IMR-90 (cell line): ENCODE data around the gene KRTAP5-5. TPM values are rescaled to one million over a fixed set of nuclear protein-coding genes. Genes with fewer than 3 reads are reported as not detected.

ENCODE experiments used
- ATAC-seq: fragments of 200-7000 bp; cut with Tn5 transposase; 2 replicates; pipeline ENCODE4 v1.9.1; 2020; ENCODE audit warnings: low read depth, mild to moderate bottlenecking, moderate library complexity
- BruUV-seq: library from RNA; stranded (reverse); fragments of 400-500 nt; replicated peaks from 2 replicates; lab custom pipeline; 2021; lab: Mats Ljungman, UMichigan
- CTCF ChIA-PET: fragments of 300-600 bp; formaldehyde crosslinking; extraction: SDS; loops from one replicate; lab custom pipeline; 2021; ENCODE audit warnings: antibody characterized with exemption; lab: Yijun Ruan, JAX
- POLR2A ChIA-PET: fragments of 300-600 bp; sonication (Branson Sonifier 250); formaldehyde crosslinking; loops from one replicate; lab custom pipeline; 2022; ENCODE audit warnings: antibody characterized with exemption; ENCODE audit not compliant: unreplicated experiment; lab: Charles Lee
- DNase-seq: peaks from one replicate; pipeline ENCODE4 v3.0.0; 2013
- H2AFZ ChIP-seq: replicated peaks from 2 replicates; pipeline ENCODE3; 2013; ENCODE audit warnings: low read length, mild to moderate bottlenecking; ENCODE audit not compliant: poor library complexity
- H2AK5ac ChIP-seq: 2 replicates; pipeline ENCODE4 v1.6.1; 2013; ENCODE audit warnings: low read depth, low read length, inconsistent platforms
- H2AK9ac ChIP-seq: replicated peaks from 2 replicates; pipeline ENCODE3; 2013; ENCODE audit warnings: mild to moderate bottlenecking, low read depth, low read length, moderate library complexity; ENCODE audit not compliant: poor library complexity
- H2BK120ac ChIP-seq: 2 replicates; pipeline ENCODE4 v1.6.1; 2013; ENCODE audit warnings: low read depth, low read length, inconsistent platforms
- H2BK15ac ChIP-seq: 3 replicates; pipeline ENCODE4 v1.6.1; 2013; ENCODE audit warnings: low read depth, low read length, inconsistent platforms
- H2BK20ac ChIP-seq: 2 replicates; pipeline ENCODE4 v1.6.1; 2013; ENCODE audit warnings: low read depth, mild to moderate bottlenecking, inconsistent platforms, low read length, moderate library complexity
- H2BK5ac ChIP-seq: 2 replicates; pipeline ENCODE4 v1.6.1; 2013; ENCODE audit warnings: mild to moderate bottlenecking, low read depth, low read length, inconsistent platforms; ENCODE audit not compliant: poor library complexity, severe bottlenecking
- H3K14ac ChIP-seq: replicated peaks from 2 replicates; pipeline ENCODE4 v1.6.1; 2013; ENCODE audit warnings: low read depth, low read length, inconsistent platforms
- H3K18ac ChIP-seq: 2 replicates; pipeline ENCODE4 v1.6.1; 2013; ENCODE audit warnings: low read depth, low read length, control low read depth
- H3K23ac ChIP-seq: 2 replicates; pipeline ENCODE4 v1.6.1; 2013; ENCODE audit warnings: low read depth, low read length, inconsistent platforms
- H3K27ac ChIP-seq: 2 replicates; pipeline ENCODE4 v1.5.1; 2013; ENCODE audit warnings: mild to moderate bottlenecking, control low read depth, low read length; ENCODE audit not compliant: insufficient read depth
- H3K27me3 ChIP-seq: 2 replicates; pipeline ENCODE4 v1.6.1; 2013; ENCODE audit warnings: low read length; ENCODE audit not compliant: control insufficient read depth, insufficient read depth
- H3K36me3 ChIP-seq: 2 replicates; pipeline ENCODE4 v1.6.1; 2013; ENCODE audit warnings: low read length, mixed read lengths; ENCODE audit not compliant: control insufficient read depth, insufficient read depth
- H3K4ac ChIP-seq: 2 replicates; pipeline ENCODE4 v1.6.1; 2013; ENCODE audit warnings: low read depth, low read length, inconsistent platforms
- H3K4me1 ChIP-seq: 2 replicates; pipeline ENCODE4 v1.6.1; 2013; ENCODE audit warnings: low read length, mixed read lengths; ENCODE audit not compliant: control insufficient read depth, insufficient read depth
- H3K4me2 ChIP-seq: 2 replicates; pipeline ENCODE4 v1.6.1; 2013; ENCODE audit warnings: low read depth, mild to moderate bottlenecking, control low read depth, low read length, moderate library complexity
- H3K4me3 ChIP-seq: 2 replicates; pipeline ENCODE4 v1.5.1; 2013; ENCODE audit warnings: low read depth, mild to moderate bottlenecking, control low read depth, low read length, moderate library complexity; ENCODE audit not compliant: insufficient read depth
- H3K56ac ChIP-seq: 2 replicates; pipeline ENCODE4 v1.6.1; 2013; ENCODE audit warnings: low read length, inconsistent platforms; ENCODE audit not compliant: insufficient read depth; ENCODE audit errors: extremely low read depth
- H3K79me1 ChIP-seq, 2 experiments: 2 replicates each; pipeline ENCODE4 v1.6.1; 2013; ENCODE audit warnings: low read length in 2 of 2, inconsistent platforms in 1 of 2, low read depth in 1 of 2
- H3K9ac ChIP-seq: 2 replicates; pipeline ENCODE4 v1.6.1; 2013; ENCODE audit warnings: low read depth, low read length, control low read depth
- H3K9me1 ChIP-seq: 2 replicates; pipeline ENCODE4 v1.6.1; 2013; ENCODE audit warnings: low read length, inconsistent platforms; ENCODE audit not compliant: insufficient read depth
- H3K9me3 ChIP-seq: 2 replicates; pipeline ENCODE4 v1.6.1; 2013; ENCODE audit warnings: low read length; ENCODE audit not compliant: control insufficient read depth, insufficient read depth
- H4K20me1 ChIP-seq: 2 replicates; pipeline ENCODE4 v1.6.1; 2013; ENCODE audit warnings: low read length, inconsistent platforms; ENCODE audit not compliant: insufficient read depth
- H4K5ac ChIP-seq: 2 replicates; pipeline ENCODE4 v1.6.1; 2013; ENCODE audit warnings: mild to moderate bottlenecking, low read depth, low read length, control low read depth
- H4K8ac ChIP-seq, 2 experiments: 2 replicates each; pipeline ENCODE4 v1.6.1; 2013; ENCODE audit warnings: low read depth in 2 of 2, low read length in 2 of 2, control low read depth in 1 of 2, inconsistent platforms in 1 of 2
- H4K91ac ChIP-seq: 2 replicates; pipeline ENCODE4 v1.6.1; 2013; ENCODE audit warnings: low read depth, low read length, inconsistent platforms; ENCODE audit not compliant: insufficient read depth
- CHD1 ChIP-seq: IDR thresholded peaks from 2 replicates; pipeline ENCODE4 v1.6.1; 2012; ENCODE audit warnings: low read depth, low read length, improper control_type of control experiment
- CTCF ChIP-seq: conservative IDR thresholded peaks from 2 replicates; pipeline ENCODE4 v1.5.1; 2012; ENCODE audit warnings: mild to moderate bottlenecking, low read depth, low read length, improper control_type of control experiment
- RAD21 ChIP-seq: IDR thresholded peaks from 2 replicates; pipeline ENCODE4 v1.6.1; 2012; ENCODE audit warnings: low read length, improper control_type of control experiment
- SMC3 ChIP-seq: fragments of 150-350 bp; IDR thresholded peaks from 2 replicates; pipeline ENCODE4 v1.6.1; 2016; ENCODE audit warnings: low read depth, mild to moderate bottlenecking, antibody characterized with exemption, low read length, moderate library complexity
- WGBS, 2 experiments: methylation state at CpG; one replicate each; pipeline versions ENCODE4 v1.1.5 to v1.1.7; 2013; ENCODE audit warnings: missing lambda C conversion rate in 2 of 2; ENCODE audit not compliant: insufficient read length in 1 of 2; ENCODE audit errors: extremely low coverage in 2 of 2; 5-methylcytosine and 5-hydroxymethylcytosine counted together
- dilution Hi-C: fragments of 300-500 bp; cut with HindIII; formaldehyde crosslinking; loops from one replicate; pipeline ENCODE4 v1.14.3; 2018; ENCODE audit warnings: low sequenced_read_pairs; ENCODE audit not compliant: unreplicated experiment
- in situ Hi-C: fragments of 300-500 bp; cut with MboI; formaldehyde crosslinking; loops from 3 replicates; pipeline ENCODE4 v1.14.3; 2019; ENCODE audit warnings: low sequenced_read_pairs, inconsistent platforms, mixed read lengths
- intact Hi-C: fragments of 100-400 bp; cut with micrococcal nuclease; formaldehyde crosslinking; loops from 2 replicates; pipeline ENCODE4 v1.10.0; 2022
- polyA plus RNA-seq, 3 experiments: library from polyadenylated mRNA; depleted of rRNA; stranded (reverse); fragments of >200 nt; gene quantifications; 2 replicates each; pipeline ENCODE4 v1.2.3, GENCODE V29; 2012; ENCODE audit warnings: low replicate concordance in 1 of 3
- total RNA-seq: library from RNA; depleted of rRNA; stranded (reverse); fragments of >200 nt; gene quantifications from 2 replicates; pipeline ENCODE4 v1.2.3, GENCODE V29; 2012

Gene KRTAP5-5
- total and polyA plus RNA-seq, 2 of the 4 experiments (the other 2 are of a cell fraction) = not detected

GRCh38 chr11:1628506-1629325 is 859 bp upstream of the KRTAP5-5 start:
- Histone ChIP-seq H3K27ac (no peak overlapping the region), H2AFZ (peak overlapping the region; percentile 9), H2AK5ac (no peak overlapping the region), H2BK20ac (no peak overlapping the region), H3K36me3 (no peaks in the 10 kb centered on the region), H3K27me3 (peaks cover 63% of the 10 kb centered on the region), H4K8ac (no peak overlapping the region), H4K20me1 (no peaks in the 10 kb centered on the region; the same call in 1 of the 2 replicates), H3K9me1 (no peaks in the 10 kb centered on the region), H2BK120ac (no peak overlapping the region), H3K14ac (no peak overlapping the region), H2BK15ac (no peak overlapping the region), H3K4me1 (no peaks in the 10 kb centered on the region), H3K9me3 (no peaks in the 10 kb centered on the region), H3K4me3 (no peak overlapping the region), H2AK9ac (no peak overlapping the region), H2BK5ac (no peak overlapping the region), H3K23ac (no peak overlapping the region), H4K5ac (no peak overlapping the region), H3K4ac (no peak overlapping the region), H3K79me1 (no peaks in the 10 kb centered on the region), H3K56ac (no peak overlapping the region), H3K9ac (no peak overlapping the region), H3K18ac (no peak overlapping the region), H3K4me2 (no peak overlapping the region), H4K91ac (no peak overlapping the region)
- dilution Hi-C loops = no loop called here
- DNase-seq = peak; percentile 9
- no peak for TF ChIP-seq CHD1
- TF ChIP-seq CTCF = peak; percentile 76
- TF ChIP-seq SMC3 = peak; percentile 58
- peak; percentile 67 for TF ChIP-seq RAD21
- WGBS, 2 experiments = 33% methylated on average over 15 of the region's 35 CpGs; no CpG with 5 or more reads in 1 of the 2 experiments
- ChIA-PET CTCF (interaction anchor here (1.3 kb wide), 1 partner anchor 34 kb away, joined by 4 read pairs; no protein-coding TSS in a partner anchor), POLR2A (no interaction called here)
- peak; percentile 99 for ATAC-seq
- intact Hi-C loops = loop anchor here (2.0 kb wide), 1 partner anchor 82 kb away; no protein-coding TSS in a partner anchor
- in situ Hi-C loops = no loop called here
- BruUV-seq = no TSS peak
